ENCODE results near the gene ZBTB40.

- no peak for TF ChIP-seq CTCF (IDR thresholded peaks at IDR 0.05)
- no peak for TF ChIP-seq POLR2A (IDR thresholded peaks at IDR 0.05)
These were observed 124.5 kb downstream of the ZBTB40 start for GRCh38 chr1:22576150-22576544.

Measured in Peyer's patch (tissue), 4 donors.